Ovary (tissue), 9 donors: Measurements from ENCODE around the gene TNNT2. TPM values are rescaled to one million over a fixed set of nuclear protein-coding genes. Genes with fewer than 3 reads are reported as not detected.

ENCODE experiments used
- DNase-seq, 5 donors: peaks; one replicate each; pipeline ENCODE4 v3.0.0-alpha.2; 2019 to 2020
- H3K27ac ChIP-seq, 2 donors: fragments of 200-600 bp; one replicate each; pipeline versions ENCODE4 v1.5.1 to v1.8.0; 2019 to 2022
- H3K27me3 ChIP-seq: fragments of 200-600 bp; one replicate; pipeline ENCODE4 v1.8.0; 2022
- H3K36me3 ChIP-seq: fragments of 200-600 bp; sonication (generic); one replicate; pipeline ENCODE4 v1.5.1; 2019
- H3K4me1 ChIP-seq: one replicate; pipeline ENCODE4 v1.8.1; 2013; ENCODE audit warnings: mild to moderate bottlenecking, moderate library complexity; ENCODE audit not compliant: insufficient read depth
- H3K4me3 ChIP-seq: fragments of 200-600 bp; sonication (generic); one replicate; pipeline ENCODE4 v1.5.1; 2017
- H3K9me3 ChIP-seq, 2 donors: fragments of 200-600 bp in 1 of 2; sonication (generic) in 1 of 2; one replicate each; pipeline versions ENCODE4 v1.5.1 to v1.8.1; 2013 to 2019; ENCODE audit warnings: mild to moderate bottlenecking in 1 of 2, moderate library complexity in 1 of 2
- EP300 ChIP-seq: sonication (generic); formaldehyde crosslinking; IDR thresholded peaks from one replicate; pipeline ENCODE4 v1.6.1; 2017; ENCODE audit warnings: antibody characterized with exemption
- POLR2A ChIP-seq: fragments of 450-650 bp; IDR thresholded peaks from one replicate; pipeline ENCODE4 v1.6.1; 2017; ENCODE audit warnings: antibody characterized with exemption, mild to moderate bottlenecking, moderate library complexity
- WGBS, 3 donors: extraction: QIAGEN DNeasy Blood & Tissue Kit in 1 of 3; methylation state at CpG; one replicate each; pipeline versions ENCODE4 v1.1.5 to v1.1.7; 2013 to 2017; 5-methylcytosine and 5-hydroxymethylcytosine counted together
- intact Hi-C, 4 donors: fragments of 100-400 bp; cut with DNase I; formaldehyde crosslinking; loops; one replicate each; pipeline versions ENCODE4 v1.11.0 to v1.15.1; 2022 to 2023
- polyA plus RNA-seq, 2 donors: library from polyadenylated mRNA; stranded (reverse); fragments of 200-250 nt in 1 of 2; fragments of 350-450 nt in 1 of 2; fragmentation: Illumina TruSeq in 1 of 2; extraction: RNeasy Lipid Tissue Mini Kit (QIAGEN cat#74804) in 1 of 2; gene quantifications; one replicate each; pipeline ENCODE4 v1.2.3, GENCODE V29; 2013 to 2014
- total RNA-seq, 7 donors: library from RNA; depleted of rRNA in 2 of 7; stranded (reverse); fragments of >200 nt in 2 of 7; fragmentation: NEBNext Ultra II Directional in 3 of 7; extraction: Animal tissue kit (Norgen Biotek cat#: 25700) in 3 of 7; gene quantifications; one replicate each; pipeline versions ENCODE4 v1.1.0 to v1.2.4, GENCODE V29; 2016 to 2023
- TF ChIP-seq, protein P1 (sequence below), 3 donors: fragments of 450-650 bp in 2 of 3; fragments of 200-600 bp in 1 of 3; IDR thresholded peaks; one replicate each; pipeline versions ENCODE4 v1.5.1 to v1.8.0; 2016 to 2022; ENCODE audit warnings: antibody characterized with exemption in 3 of 3, mild to moderate bottlenecking in 1 of 3
- donor health status: DM: no; HTN: no; CAD: no; lungs with moderate emphysema.
- donor health status: DM: no; HTN: no; CAD: no.
- donor health status: Bipolar disorder and iron deficiency.
- donor health status: DM: yes; HTN: yes; CAD: no.
- donor health status: DM: no; HTN: no; CAD: no.
- donor health status: DM: yes; HTN: yes; CAD: no.

TNNT2 gene
- total and polyA plus RNA-seq, 9 donors: 0.11 to 2.8 (median 1.1) TPM; not detected in 1

DNA sequence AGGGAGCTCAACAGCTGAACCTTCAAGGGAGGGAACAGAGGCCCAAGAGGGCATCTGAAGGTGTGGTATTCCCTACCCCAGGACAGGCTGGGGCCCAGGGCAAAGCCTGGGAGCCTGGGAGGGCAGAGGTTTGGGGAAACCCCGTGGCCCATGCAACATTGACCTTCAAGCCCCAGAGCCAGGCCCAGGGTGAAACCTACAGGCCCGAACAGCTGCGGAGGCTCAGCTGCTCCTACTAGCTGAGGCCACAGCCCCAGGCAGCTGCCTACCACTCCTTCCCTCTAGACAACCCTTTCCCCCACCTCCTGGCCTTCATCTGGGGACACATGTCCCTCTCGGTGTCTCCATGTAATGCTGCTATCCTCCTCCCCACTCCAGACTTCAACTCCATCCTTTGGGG is 18.5 kb upstream of the TNNT2 start:
- intact Hi-C loops: no loop called here
- H3K27me3 ChIP-seq: peaks cover 2% of the 10 kb centered on the region
- no peaks in the 10 kb centered on the region for H3K36me3 ChIP-seq
- H3K4me3 ChIP-seq: no peak overlapping the region
- WGBS, 3 donors: 80 to 95% (median 87%) methylated on average over 4 of the region's 4 CpGs
- no peaks in the 10 kb centered on the region for H3K9me3 ChIP-seq
- H3K4me1 ChIP-seq: peaks cover 2% of the 10 kb centered on the region
- no peak for DNase-seq
- no peak overlapping the region for H3K27ac ChIP-seq
- TF ChIP-seq POLR2A (no peak), EP300 (no peak)
- TF ChIP-seq, protein P1, sequence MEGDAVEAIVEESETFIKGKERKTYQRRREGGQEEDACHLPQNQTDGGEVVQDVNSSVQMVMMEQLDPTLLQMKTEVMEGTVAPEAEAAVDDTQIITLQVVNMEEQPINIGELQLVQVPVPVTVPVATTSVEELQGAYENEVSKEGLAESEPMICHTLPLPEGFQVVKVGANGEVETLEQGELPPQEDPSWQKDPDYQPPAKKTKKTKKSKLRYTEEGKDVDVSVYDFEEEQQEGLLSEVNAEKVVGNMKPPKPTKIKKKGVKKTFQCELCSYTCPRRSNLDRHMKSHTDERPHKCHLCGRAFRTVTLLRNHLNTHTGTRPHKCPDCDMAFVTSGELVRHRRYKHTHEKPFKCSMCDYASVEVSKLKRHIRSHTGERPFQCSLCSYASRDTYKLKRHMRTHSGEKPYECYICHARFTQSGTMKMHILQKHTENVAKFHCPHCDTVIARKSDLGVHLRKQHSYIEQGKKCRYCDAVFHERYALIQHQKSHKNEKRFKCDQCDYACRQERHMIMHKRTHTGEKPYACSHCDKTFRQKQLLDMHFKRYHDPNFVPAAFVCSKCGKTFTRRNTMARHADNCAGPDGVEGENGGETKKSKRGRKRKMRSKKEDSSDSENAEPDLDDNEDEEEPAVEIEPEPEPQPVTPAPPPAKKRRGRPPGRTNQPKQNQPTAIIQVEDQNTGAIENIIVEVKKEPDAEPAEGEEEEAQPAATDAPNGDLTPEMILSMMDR (IDR thresholded peaks at IDR 0.05): no peak

DNA sequence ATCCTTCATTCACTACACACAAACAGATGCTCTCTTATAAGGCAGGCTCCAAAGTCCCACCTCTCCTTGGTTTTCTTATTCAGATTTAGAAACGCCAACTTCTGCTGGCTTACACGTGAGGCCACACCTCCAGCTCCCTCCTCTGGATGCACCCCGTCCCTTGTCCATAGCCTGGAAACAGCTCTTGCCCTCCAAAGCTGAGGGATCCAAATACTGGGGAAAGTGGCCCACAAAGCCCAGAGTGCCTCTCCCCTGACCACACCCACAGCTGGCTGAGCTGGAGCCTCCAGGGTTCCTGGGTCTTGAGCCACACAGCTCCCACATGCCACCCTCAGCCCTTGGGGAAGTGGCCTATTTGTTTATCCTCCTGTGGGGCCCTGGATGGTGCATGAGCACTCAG is 17.1 kb upstream of the TNNT2 start:
- peaks cover 2% of the 10 kb centered on the region for H3K4me1 ChIP-seq
- no peak overlapping the region for H3K27ac ChIP-seq
- H3K27me3 ChIP-seq: peaks cover 2% of the 10 kb centered on the region
- TF ChIP-seq, protein P1 (IDR thresholded peaks at IDR 0.05): no peak
- TF ChIP-seq POLR2A (no peak), EP300 (no peak)
- H3K4me3 ChIP-seq: no peak overlapping the region
- intact Hi-C loops: no loop called here
- DNase-seq: no peak
- H3K36me3 ChIP-seq: no peaks in the 10 kb centered on the region
- WGBS, 3 donors: 52 to 61% (median 53%) methylated on average over 3 of the region's 3 CpGs
- no peaks in the 10 kb centered on the region for H3K9me3 ChIP-seq

DNA sequence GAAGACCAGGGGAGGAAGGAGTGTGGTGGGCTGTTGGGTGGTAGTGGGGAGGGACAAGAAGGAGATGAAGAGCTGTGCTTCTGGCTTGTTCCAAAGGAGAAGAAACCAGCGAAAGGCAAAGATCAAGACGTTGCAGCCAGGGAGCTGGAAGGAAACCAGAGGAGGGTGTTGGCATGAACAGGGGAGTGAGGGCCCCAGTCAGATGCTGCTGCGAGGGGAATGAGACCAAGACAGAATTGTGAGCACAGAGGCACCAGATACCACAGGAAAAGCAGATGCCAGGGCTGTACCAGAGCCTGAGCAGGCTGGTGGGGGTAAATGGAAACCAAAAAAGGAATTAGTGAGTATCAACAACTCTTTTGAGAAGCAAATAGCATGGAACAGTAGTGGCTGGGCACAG is 15.6 kb upstream of the TNNT2 start:
- intact Hi-C loops: no loop called here
- Histone ChIP-seq H3K4me3 (no peak overlapping the region), H3K36me3 (no peaks in the 10 kb centered on the region), H3K4me1 (no peaks in the 10 kb centered on the region), H3K27ac (no peak overlapping the region), H3K9me3 (no peaks in the 10 kb centered on the region), H3K27me3 (no peaks in the 10 kb centered on the region)
- DNase-seq: no peak
- TF ChIP-seq, protein P1 (IDR thresholded peaks at IDR 0.05): no peak
- TF ChIP-seq EP300: no peak
- TF ChIP-seq POLR2A: no peak
- 61 to 69% (median 62%) methylated on average over 3 of the region's 3 CpGs for WGBS, 3 donors

DNA sequence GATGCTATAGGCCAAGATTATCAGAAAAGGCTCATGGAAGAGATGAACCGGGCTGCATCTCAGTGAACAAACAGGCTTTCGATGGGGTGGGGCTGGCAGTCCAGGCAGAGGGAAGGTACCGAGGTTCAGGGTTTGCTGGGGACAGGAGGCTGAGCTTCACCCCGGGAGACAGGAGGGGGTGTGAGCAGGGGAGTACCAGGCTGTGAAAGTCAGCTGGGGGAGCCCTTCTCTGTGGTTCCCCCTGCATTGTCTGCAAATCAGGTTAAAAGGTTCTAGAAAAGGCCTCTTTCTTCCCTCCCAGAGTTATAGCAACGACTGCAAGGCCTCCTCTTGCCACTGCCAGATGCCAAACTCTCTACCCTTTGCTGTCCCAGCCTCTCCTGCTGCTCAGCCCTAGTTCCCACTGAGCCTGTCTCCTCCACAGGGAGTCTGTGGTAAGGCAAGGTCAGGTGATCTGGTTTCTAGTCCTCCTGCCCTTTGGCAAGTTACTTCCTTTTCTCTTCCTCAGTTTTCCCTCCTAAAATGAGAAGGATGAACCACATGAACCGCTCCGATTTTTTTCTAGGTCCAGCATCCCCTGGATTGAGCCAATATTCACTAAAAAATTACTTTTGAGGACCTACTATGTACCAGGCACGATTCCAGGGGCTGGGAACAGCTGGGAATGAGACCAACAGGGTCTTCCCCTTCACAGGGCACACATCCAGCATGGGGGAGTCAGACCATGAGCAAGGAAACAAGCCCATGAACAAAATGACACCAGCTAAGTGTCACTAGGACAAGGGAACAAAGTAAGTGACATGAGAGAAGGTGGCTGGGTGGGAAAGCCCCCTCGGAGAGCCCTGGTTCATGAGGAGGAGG is 14.4 kb upstream of the TNNT2 start:
- intact Hi-C loops: no loop called here
- DNase-seq: no peak
- no peak for TF ChIP-seq EP300
- TF ChIP-seq, protein P1 (IDR thresholded peaks at IDR 0.05): no peak
- TF ChIP-seq POLR2A: no peak
- WGBS, 3 donors: 64 to 73% (median 72%) methylated on average over 9 of the region's 9 CpGs
- no peaks in the 10 kb centered on the region for H3K27me3 ChIP-seq
- no peaks in the 10 kb centered on the region for H3K9me3 ChIP-seq
- no peaks in the 10 kb centered on the region for H3K4me1 ChIP-seq
- H3K36me3 ChIP-seq: no peaks in the 10 kb centered on the region
- H3K4me3 ChIP-seq: no peak overlapping the region
- no peak overlapping the region for H3K27ac ChIP-seq
